SU-DHL-6 (cell line): ENCODE results near the gene MBD3.

Source experiments
- H2AFZ ChIP-seq: fragments of 200-600 bp; sonication (generic); 2 replicates; pipeline ENCODE4 v1.6.1; 2014; ENCODE audit warnings: low read depth, mild to moderate bottlenecking, moderate library complexity, mixed read lengths, antibody characterized with exemption, low read length; ENCODE audit not compliant: severe bottlenecking
- H3F3A ChIP-seq: fragments of 200-600 bp; shearing (Covaris generic); 2 replicates; pipeline ENCODE4 v1.6.0; 2016; ENCODE audit warnings: antibody characterized with exemption, mild to moderate bottlenecking; ENCODE audit not compliant: insufficient read depth
- H3K27ac ChIP-seq: fragments of 200-600 bp; sonication (generic); 2 replicates; pipeline ENCODE4 v1.5.1; 2016; ENCODE audit warnings: low read depth, mild to moderate bottlenecking, low read length, moderate library complexity, mixed read lengths
- H3K27me3 ChIP-seq: fragments of 200-600 bp; sonication (generic), shearing (Covaris generic); 2 replicates; pipeline ENCODE4 v1.6.0; 2014; ENCODE audit warnings: mild to moderate bottlenecking, low read length
- H3K36me3 ChIP-seq: fragments of 200-600 bp; sonication (generic); 2 replicates; pipeline ENCODE4 v1.6.1; 2014; ENCODE audit warnings: mild to moderate bottlenecking, low read length, mixed read lengths
- H3K4me2 ChIP-seq: fragments of 300-600, 200-600 bp; shearing (Covaris generic), sonication (generic); 2 replicates; pipeline ENCODE4 v1.6.0; 2014; ENCODE audit warnings: low read length, low read depth, mild to moderate bottlenecking; ENCODE audit not compliant: poor library complexity, severe bottlenecking
- H3K4me3 ChIP-seq: fragments of 200-600 bp; sonication (generic); 2 replicates; pipeline ENCODE4 v1.5.1; 2014; ENCODE audit warnings: antibody characterized with exemption, low read length, mild to moderate bottlenecking, mixed read lengths; ENCODE audit not compliant: insufficient read depth, poor library complexity, severe bottlenecking
- H3K79me2 ChIP-seq: fragments of 200-600 bp; sonication (generic); 2 replicates; pipeline ENCODE4 v1.6.1; 2014; ENCODE audit warnings: mild to moderate bottlenecking, low read length, moderate library complexity; ENCODE audit not compliant: insufficient read depth
- H3K9ac ChIP-seq: fragments of 200-600 bp; sonication (generic); 2 replicates; pipeline ENCODE4 v1.7.0; 2014; ENCODE audit warnings: mild to moderate bottlenecking, low read length
- H3K9me2 ChIP-seq: fragments of 200-600 bp; sonication (generic); replicated peaks from 2 replicates; pipeline ENCODE4 v1.6.1; 2014; ENCODE audit warnings: low read length; ENCODE audit not compliant: insufficient read depth
- H3K9me3 ChIP-seq: fragments of 200-600 bp; sonication (generic); 2 replicates; pipeline ENCODE4 v1.6.1; 2014; ENCODE audit warnings: low read length, mixed read lengths; ENCODE audit not compliant: insufficient read depth
- H4K20me1 ChIP-seq: fragments of 200-600 bp; sonication (generic); 2 replicates; pipeline ENCODE4 v1.6.1; 2014; ENCODE audit warnings: low read depth, mild to moderate bottlenecking, antibody characterized with exemption, low read length, moderate library complexity, mixed read lengths
- CTCF ChIP-seq: fragments of 200-600 bp; sonication (generic); IDR thresholded peaks from one replicate; pipeline ENCODE4 v1.5.1; 2017; ENCODE audit warnings: antibody characterized with exemption, mild to moderate bottlenecking, low read length, moderate library complexity; ENCODE audit not compliant: insufficient read depth, poor library complexity, severe bottlenecking
- EZH2phosphoT487 ChIP-seq: fragments of 200-600 bp; sonication (generic), shearing (Covaris generic); conservative IDR thresholded peaks from 2 replicates; pipeline ENCODE4 v1.6.1; 2018; ENCODE audit warnings: mild to moderate bottlenecking, antibody characterized with exemption, low read length, moderate library complexity, mixed read lengths

MBD3 gene

GRCh38 chr19:1609680-1610474, 17.2 kb upstream of the MBD3 start:
- no peak overlapping the region for H3K4me2 ChIP-seq
- H3K27ac ChIP-seq = peak overlapping the region; percentile 93
- no peak overlapping the region for H3K4me3 ChIP-seq
- H3K9me2 ChIP-seq = no peaks in the 10 kb centered on the region
- H4K20me1 ChIP-seq = no peaks in the 10 kb centered on the region
- no peaks in the 10 kb centered on the region for H3K27me3 ChIP-seq
- H3K79me2 ChIP-seq = peaks cover 4% of the 10 kb centered on the region
- no peak overlapping the region for H3K9ac ChIP-seq
- H3K9me3 ChIP-seq = no peaks in the 10 kb centered on the region
- TF ChIP-seq CTCF (no peak), EZH2phosphoT487 (no peak)
- no peak overlapping the region for H2AFZ ChIP-seq
- H3F3A ChIP-seq = peaks cover 61% of the 10 kb centered on the region
- peaks cover 6% of the 10 kb centered on the region; the same call in 1 of the 2 replicates for H3K36me3 ChIP-seq

GRCh38 chr19:1609103-1609396, 16.4 kb upstream of the MBD3 start:
- no peaks in the 10 kb centered on the region for H4K20me1 ChIP-seq
- H3K36me3 ChIP-seq = peaks cover 6% of the 10 kb centered on the region; the same call in 1 of the 2 replicates
- no peak overlapping the region for H3K4me2 ChIP-seq
- no peaks in the 10 kb centered on the region for H3K9me2 ChIP-seq
- H3K27ac ChIP-seq = peak overlapping the region; percentile 93
- no peak for TF ChIP-seq CTCF
- TF ChIP-seq EZH2phosphoT487 = no peak
- no peak overlapping the region for H3K4me3 ChIP-seq
- H3F3A ChIP-seq = peaks cover 61% of the 10 kb centered on the region
- H3K79me2 ChIP-seq = peaks cover 12% of the 10 kb centered on the region
- no peaks in the 10 kb centered on the region for H3K9me3 ChIP-seq
- H3K27me3 ChIP-seq = no peaks in the 10 kb centered on the region
- H2AFZ ChIP-seq = no peak overlapping the region
- no peak overlapping the region for H3K9ac ChIP-seq

DNA sequence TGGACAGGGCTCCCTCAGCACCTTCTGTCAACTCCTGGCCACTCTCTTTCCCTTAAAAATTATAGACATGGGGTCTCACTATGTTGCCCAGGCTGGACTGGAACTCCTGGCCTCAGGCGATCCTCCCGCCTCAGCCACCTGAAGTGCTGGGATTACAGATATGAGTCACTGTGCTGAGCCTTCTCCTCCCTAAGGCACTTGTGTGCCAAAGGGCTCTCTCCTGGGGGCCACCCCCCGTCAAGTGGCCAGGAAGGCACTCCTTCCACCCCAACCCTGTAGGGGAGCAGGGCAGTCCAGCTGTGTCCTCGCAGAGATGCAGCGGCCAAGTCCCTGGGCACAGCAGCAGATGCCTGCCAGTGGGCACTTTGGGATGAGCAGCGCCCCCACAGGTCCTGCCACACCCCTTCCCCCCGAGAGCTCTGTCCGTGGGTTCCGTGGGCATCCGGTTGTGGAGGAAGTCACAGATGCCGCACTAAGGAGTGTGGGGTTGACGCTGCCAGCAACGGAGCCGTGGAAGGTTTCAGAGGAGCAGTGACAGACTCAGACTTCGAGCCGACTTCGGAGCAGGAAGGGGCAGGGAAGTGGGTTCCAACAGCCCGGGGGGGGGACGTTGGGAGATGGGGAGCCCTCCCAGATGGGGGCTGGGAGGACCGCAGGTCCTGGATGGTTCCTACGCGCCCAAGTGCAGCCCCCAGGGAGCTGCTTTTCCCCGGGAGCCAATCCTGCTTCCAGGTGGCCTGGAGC, 15.9 kb upstream of the MBD3 start:
- peaks cover 17% of the 10 kb centered on the region for H3K79me2 ChIP-seq
- no peaks in the 10 kb centered on the region for H3K9me2 ChIP-seq
- peaks cover 6% of the 10 kb centered on the region; the same call in 1 of the 2 replicates for H3K36me3 ChIP-seq
- H3K9me3 ChIP-seq = no peaks in the 10 kb centered on the region
- H2AFZ ChIP-seq = no peak overlapping the region
- TF ChIP-seq EZH2phosphoT487 (no peak), CTCF (no peak)
- peaks cover 61% of the 10 kb centered on the region for H3F3A ChIP-seq
- H3K27ac ChIP-seq = peak overlapping the region; percentile 93
- no peak overlapping the region for H3K4me2 ChIP-seq
- H3K4me3 ChIP-seq = no peak overlapping the region
- H3K9ac ChIP-seq = no peak overlapping the region
- no peaks in the 10 kb centered on the region for H4K20me1 ChIP-seq
- no peaks in the 10 kb centered on the region for H3K27me3 ChIP-seq
